Thoracic aorta (tissue), 2 donors: ENCODE results near the gene SAMD11. TPM values are rescaled to one million over a fixed set of nuclear protein-coding genes. Genes with fewer than 3 reads are reported as not detected.

Experiments used
- ATAC-seq: fragments of 150-250 bp; one replicate; pipeline ENCODE4 v1.8.0; 2017; ENCODE audit warnings: low read depth; ENCODE audit not compliant: insufficient number of reproducible peaks, low FRiP score
- DNase-seq: peaks from one replicate; pipeline ENCODE4 v3.0.0-alpha.2; 2020; ENCODE audit warnings: low spot score
- H3K27ac ChIP-seq, 2 donors: fragments of 200-600 bp; sonication (generic); 1 replicate in 1 of 2; 2 replicates in 1 of 2; pipeline ENCODE4 v1.5.1; 2016; ENCODE audit warnings: mild to moderate bottlenecking in 2 of 2, moderate library complexity in 2 of 2
- H3K27me3 ChIP-seq: fragments of 200-600 bp; sonication (generic); replicated peaks from 2 replicates; pipeline ENCODE4 v1.6.0; 2016; ENCODE audit warnings: mild to moderate bottlenecking; ENCODE audit not compliant: insufficient read depth
- H3K36me3 ChIP-seq: fragments of 200-600 bp; sonication (generic); one replicate; pipeline ENCODE4 v1.5.1; 2016
- H3K4me1 ChIP-seq, 2 donors: fragments of 200-600 bp; sonication (generic); 1 replicate in 1 of 2; 2 replicates in 1 of 2; pipeline versions ENCODE4 v1.5.1 to v1.6.0; 2016; ENCODE audit warnings: low read depth in 2 of 2, mild to moderate bottlenecking in 1 of 2; ENCODE audit not compliant: control insufficient read depth in 1 of 2
- H3K4me3 ChIP-seq: fragments of 200-600 bp; sonication (generic); 2 replicates; pipeline ENCODE4 v1.5.1; 2016; ENCODE audit warnings: mild to moderate bottlenecking
- H3K9me3 ChIP-seq: fragments of 200-600 bp; sonication (generic); 2 replicates; pipeline ENCODE4 v1.5.1; 2016
- CTCF ChIP-seq: fragments of 200-600 bp; sonication (generic); IDR thresholded peaks from one replicate; pipeline ENCODE4 v1.5.1; 2019; ENCODE audit warnings: antibody characterized with exemption
- total RNA-seq, 2 donors: library from RNA; depleted of rRNA; stranded (reverse); fragments of >200 nt; gene quantifications; one replicate each; pipeline versions ENCODE4 v1.1.0 to v1.2.3, GENCODE V29; 2016

The SAMD11 gene
- total RNA-seq, 2 donors from 2014 or later, result 10.2 to 18.8 TPM

GRCh38 chr1:963746-964525 is 40.2 kb downstream of the SAMD11 start:
- no peak for TF ChIP-seq CTCF
- DNase-seq (no peak), ATAC-seq (no peak)
- Histone ChIP-seq H3K4me1 (peaks cover 13 to 26% of the 10 kb centered on the region in 2 donors), H3K4me3 (no peak overlapping the region), H3K9me3 (no peaks in the 10 kb centered on the region), H3K36me3 (no peaks in the 10 kb centered on the region), H3K27ac (no peak overlapping the region), H3K27me3 (no peaks in the 10 kb centered on the region)

GRCh38 chr1:964691-965525 is 41.2 kb downstream of the SAMD11 start:
- ATAC-seq (no peak), DNase-seq (no peak)
- no peak for TF ChIP-seq CTCF
- Histone ChIP-seq H3K4me3 (no peak overlapping the region), H3K9me3 (no peaks in the 10 kb centered on the region), H3K36me3 (no peaks in the 10 kb centered on the region), H3K27ac (no peak overlapping the region), H3K4me1 (peaks cover 9 to 19% of the 10 kb centered on the region in 2 donors), H3K27me3 (no peaks in the 10 kb centered on the region)

- H3K27ac ChIP-seq, result no peak overlapping the region
- TF ChIP-seq CTCF, result no peak
- H3K9me3 ChIP-seq, result no peaks in the 10 kb centered on the region
- H3K4me1 ChIP-seq, result peaks cover 6 to 16% of the 10 kb centered on the region in 2 donors
- no peaks in the 10 kb centered on the region for H3K36me3 ChIP-seq
- DNase-seq (no peak), ATAC-seq (no peak)
- no peaks in the 10 kb centered on the region for H3K27me3 ChIP-seq
- peak overlapping the region; percentile 92 for H3K4me3 ChIP-seq
Observed at GRCh38 chr1:965526-966134, 41.9 kb downstream of the SAMD11 start.

- H3K27me3 ChIP-seq, result no peaks in the 10 kb centered on the region
- no peaks in the 10 kb centered on the region for H3K36me3 ChIP-seq
- no peak for TF ChIP-seq CTCF
- peaks cover 6 to 14% of the 10 kb centered on the region in 2 donors for H3K4me1 ChIP-seq
- no peak for DNase-seq
- peak within 1 kb of the TSS in 1 of 2 donors; percentile 48 for H3K27ac ChIP-seq
- ATAC-seq, result no peak
- peak within 1 kb of the TSS; percentile 92 for H3K4me3 ChIP-seq
- H3K9me3 ChIP-seq, result no peaks in the 10 kb centered on the region
Observed at GRCh38 chr1:966135-966703, 42.5 kb downstream of the SAMD11 start, which contains the start of gene PLEKHN1. TSS of gene PLEKHN1 (plus strand) at chr1:966482. CDS start at chr1:966532, 50 bp downstream.
